Activated CD8-positive, alpha-beta memory T cell treated with anti-CD3 and anti-CD28 coated beads, Interleukin-2, amount 50 U/mL, for 1 hour (primary cell): ENCODE results near the gene PTBP2.
A peak's percentile ranks its signal among the peaks of the same experiment; 100 is the strongest.

Experiments
- DNase-seq: peaks from one replicate; pipeline ENCODE4 v3.0.0-alpha.2; 2020; ENCODE audit errors: extremely low read depth

PTBP2 gene, protein sequence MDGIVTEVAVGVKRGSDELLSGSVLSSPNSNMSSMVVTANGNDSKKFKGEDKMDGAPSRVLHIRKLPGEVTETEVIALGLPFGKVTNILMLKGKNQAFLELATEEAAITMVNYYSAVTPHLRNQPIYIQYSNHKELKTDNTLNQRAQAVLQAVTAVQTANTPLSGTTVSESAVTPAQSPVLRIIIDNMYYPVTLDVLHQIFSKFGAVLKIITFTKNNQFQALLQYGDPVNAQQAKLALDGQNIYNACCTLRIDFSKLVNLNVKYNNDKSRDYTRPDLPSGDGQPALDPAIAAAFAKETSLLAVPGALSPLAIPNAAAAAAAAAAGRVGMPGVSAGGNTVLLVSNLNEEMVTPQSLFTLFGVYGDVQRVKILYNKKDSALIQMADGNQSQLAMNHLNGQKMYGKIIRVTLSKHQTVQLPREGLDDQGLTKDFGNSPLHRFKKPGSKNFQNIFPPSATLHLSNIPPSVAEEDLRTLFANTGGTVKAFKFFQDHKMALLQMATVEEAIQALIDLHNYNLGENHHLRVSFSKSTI

DNA sequence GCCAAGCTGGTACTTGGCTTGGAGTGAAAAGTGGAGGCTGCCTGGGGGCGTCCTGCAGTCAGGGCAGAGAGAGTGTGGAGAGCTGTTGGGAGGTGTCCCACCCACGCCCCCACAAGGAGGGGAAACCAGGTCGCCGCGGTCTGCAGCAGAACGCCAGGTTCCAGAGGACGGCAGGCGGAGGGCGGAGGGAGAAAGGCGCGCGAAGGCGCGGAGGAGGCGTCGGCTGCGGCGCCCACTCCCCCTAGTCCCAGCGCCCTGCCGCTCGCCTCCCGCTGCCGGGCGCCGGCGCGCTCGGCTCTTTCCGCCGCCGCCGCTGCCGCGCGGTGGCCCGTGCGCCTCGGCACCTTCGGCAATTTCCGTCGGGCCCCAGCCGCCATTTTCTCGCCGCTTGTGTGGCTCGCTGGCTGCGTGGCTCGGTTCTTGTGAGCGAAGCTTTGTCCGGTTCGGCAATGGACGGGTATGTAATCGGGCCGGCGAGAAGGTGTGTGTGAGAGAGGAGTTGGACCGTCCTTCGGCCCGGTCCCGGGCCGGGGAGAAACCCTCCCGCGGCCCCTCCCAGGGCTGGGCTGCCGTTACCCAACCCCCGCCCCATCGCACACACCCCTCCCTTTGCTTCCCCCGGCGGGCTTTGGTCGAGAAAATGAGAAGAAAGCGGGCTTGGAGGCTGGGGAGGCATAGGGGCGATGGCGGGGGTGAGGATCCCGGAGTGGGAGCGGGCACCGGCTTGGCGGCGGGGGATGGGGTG lies at the start of gene PTBP2:
Gene PTBP2, plus strand, starts transcription at position 369 of the 745 bp plus-strand sequence. Its CDS starts 81 bp downstream, at position 450.
- DNase-seq, result peak; percentile 32

DNA sequence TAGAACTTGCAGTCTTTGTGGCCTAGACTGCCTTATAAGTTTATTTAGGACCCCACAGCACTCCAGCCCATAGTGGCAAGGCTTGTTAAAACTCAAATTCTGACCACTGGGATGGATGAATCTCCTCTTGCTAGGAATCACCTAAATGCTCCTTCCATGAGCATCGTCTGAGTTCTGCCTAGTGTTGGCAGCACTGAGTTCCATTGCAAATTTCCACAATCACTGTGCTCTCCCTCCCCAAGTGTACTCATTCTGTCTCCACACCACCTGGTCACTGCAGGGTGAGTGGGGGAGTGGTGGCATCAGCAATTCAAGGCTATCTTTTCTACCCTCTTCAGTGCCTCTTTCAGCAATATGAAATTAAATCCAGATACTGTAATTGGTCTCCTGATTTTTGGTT lies 46.7 kb upstream of the PTBP2 start:
- no peak for DNase-seq

DNA sequence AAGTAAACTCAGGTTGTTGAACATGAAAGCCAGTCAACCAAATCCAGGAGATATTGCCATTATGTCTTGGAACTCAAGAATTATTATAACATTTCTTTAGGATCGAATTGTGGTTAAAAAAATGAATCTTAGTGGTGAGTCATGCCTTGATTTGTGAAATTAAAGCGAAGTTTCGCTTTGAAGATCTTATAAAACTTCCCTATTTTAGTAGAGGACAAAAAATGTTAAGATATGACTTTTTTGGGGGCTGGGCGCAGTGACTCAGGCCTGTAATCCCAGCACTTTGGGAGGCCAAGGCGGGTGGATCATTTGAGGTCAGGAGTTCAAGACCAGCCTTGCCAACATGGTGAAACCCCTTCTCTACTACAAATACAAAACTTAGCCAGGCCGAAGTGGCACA lies 39.5 kb upstream of the PTBP2 start:
- no peak for DNase-seq

DNA sequence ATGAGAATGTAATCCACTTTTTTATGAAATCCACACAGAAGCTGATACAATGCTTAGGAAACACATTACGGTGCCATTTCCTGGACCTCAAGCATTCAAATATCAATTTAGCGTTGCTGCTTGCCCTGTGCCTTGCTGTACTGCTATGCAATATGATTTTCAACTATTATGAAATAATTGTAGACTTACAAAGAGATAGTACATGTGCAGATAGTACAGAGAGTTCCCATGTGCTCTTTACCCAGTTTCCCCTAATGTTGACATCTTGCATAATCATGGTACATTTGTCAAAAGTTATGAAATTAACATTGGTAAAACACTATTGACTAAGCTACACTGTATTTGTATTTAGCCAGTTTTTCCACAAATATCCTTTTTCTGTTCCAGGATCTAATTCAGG lies 37.7 kb upstream of the PTBP2 start:
- no peak for DNase-seq

DNA sequence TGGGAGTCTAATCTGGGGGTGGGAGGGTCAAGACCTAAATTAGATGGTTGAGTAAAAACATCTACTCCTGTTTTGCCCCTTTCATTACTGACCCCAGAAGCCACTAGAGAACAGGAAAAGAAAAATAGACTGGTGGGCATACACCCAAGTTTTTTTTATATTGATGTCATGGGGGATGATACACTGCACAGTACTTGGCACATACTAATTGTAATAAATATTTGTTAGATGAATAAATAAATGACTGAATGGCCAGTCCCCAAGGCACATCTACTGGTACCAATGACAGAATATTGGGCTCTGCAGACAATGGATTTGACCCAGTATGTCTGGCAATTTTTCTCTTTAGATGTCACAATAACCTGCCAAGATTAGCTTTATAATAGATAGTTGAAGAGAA lies 36.8 kb upstream of the PTBP2 start:
- DNase-seq, result no peak

DNA sequence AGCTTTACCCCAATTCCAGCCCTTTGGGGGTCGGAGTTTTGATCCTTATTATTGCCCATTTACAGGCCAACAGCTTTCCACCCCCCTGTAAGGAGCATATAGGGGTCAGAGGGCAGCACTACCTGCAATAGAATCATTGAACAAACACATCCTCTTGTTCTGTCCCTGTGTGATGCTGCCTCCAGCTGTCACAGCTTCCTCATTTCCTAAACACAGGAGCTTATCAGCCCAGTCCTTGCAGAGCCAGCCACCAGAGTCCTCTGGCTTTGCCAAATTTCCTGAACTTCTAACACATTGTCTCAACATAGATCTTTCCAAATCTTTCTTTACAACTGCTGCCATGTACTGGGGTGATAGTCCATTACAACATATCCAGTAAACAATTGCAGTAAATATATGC lies 32.8 kb upstream of the PTBP2 start:
- no peak for DNase-seq

DNA sequence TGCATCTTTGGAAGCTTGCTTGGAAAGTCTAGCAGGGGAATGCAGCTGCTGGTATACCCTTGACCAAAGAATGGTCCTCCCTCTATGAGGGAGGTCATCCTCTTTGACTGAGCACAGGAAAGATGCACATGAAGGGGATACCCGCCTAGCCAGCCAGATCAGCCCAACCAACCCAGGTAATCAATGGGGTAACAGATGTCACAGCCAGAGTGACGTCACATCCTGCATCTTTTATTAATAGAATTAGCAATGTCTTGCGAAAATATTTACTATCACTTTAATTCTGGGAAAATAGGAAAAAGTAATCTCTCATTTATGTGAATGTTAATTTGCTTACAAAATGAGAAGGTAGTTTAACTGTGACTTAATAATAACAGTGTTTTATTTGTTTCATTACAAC lies 25.6 kb upstream of the PTBP2 start:
- DNase-seq, result no peak

DNA sequence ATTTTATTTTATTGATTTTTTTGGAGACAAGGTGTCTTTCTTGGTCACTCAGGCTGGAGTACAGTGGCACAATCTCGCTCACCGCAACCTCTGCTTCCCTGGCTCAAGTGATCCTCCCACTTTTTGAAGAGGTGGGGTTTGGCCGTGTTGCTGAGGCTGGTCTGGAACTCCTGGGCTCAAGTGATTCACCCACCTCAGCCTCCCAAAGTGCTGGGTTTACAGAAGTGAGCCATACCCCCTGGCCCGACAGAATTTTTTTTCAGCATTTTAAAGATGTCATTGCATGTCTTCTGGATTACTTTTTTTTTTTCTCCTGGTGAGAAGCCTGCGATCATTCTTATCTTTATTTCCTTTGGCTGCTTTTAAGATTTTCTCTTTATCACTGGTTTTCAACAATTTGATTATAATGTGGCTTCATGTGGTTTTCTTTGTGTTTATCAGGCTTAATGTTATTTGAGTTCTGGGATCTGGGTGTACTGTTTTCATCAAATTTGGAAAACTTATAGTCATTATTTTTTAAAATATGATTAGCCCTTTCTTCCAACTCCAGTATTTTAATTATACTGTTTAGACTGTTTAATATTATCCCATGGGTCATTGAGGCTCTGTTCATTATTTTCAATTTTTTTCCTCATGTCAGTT lies 23.1 kb upstream of the PTBP2 start:
- no peak for DNase-seq

DNA sequence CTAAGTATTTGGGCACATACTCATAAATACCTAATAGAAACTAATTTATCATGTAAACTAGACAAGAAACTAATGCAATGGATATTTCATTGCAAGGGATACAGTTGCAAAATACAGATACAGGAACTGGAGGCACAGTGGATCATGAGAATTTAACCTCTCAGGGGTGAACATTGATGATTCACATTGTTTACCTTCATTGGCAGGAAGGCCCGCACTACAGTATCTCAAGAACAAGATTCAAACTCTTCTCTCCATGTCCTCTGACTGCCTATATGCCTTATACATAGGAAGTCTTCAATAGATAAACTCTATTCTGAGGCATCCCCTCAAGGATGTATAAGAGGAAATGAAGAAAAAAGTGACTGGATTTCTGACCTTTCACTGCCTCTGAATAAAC lies 18.4 kb upstream of the PTBP2 start:
- DNase-seq, result no peak

DNA sequence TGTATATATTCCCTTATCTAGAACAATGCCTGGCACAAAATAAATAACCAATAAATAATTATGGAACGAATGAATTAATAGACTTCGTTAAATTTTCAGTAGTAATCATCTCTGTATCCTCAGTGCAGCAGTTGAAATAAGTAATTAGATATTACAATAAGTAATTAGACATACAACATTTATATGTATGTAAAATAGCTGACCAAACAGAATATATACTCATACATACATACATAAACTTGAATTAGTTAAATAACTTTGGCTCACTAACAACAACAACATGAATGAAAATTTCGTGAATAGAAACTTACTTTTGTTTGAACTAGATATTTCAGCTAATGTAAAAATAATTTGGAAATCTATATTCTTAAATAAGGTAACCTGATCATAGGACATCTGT lies 14.6 kb upstream of the PTBP2 start:
- DNase-seq, result no peak

DNA sequence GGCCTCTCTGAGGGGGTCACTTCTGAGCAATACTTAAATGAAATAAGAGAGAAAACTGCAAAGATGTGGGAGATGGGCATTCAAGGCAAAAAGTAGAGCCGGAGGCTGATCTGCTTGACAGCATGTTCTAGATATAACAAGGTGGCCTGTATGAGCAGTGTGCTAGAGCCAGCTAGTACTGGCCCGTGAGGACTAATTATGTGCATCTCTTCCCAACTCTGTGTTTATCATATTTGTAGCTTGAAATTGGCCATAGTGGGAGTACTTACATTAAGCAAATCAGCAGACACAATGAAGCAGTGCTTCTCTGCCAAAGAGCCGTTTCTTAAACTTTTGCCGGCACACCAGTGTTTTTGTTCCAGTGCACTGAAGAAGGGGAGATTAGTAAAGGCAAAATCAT lies 13.1 kb upstream of the PTBP2 start:
- DNase-seq, result no peak

DNA sequence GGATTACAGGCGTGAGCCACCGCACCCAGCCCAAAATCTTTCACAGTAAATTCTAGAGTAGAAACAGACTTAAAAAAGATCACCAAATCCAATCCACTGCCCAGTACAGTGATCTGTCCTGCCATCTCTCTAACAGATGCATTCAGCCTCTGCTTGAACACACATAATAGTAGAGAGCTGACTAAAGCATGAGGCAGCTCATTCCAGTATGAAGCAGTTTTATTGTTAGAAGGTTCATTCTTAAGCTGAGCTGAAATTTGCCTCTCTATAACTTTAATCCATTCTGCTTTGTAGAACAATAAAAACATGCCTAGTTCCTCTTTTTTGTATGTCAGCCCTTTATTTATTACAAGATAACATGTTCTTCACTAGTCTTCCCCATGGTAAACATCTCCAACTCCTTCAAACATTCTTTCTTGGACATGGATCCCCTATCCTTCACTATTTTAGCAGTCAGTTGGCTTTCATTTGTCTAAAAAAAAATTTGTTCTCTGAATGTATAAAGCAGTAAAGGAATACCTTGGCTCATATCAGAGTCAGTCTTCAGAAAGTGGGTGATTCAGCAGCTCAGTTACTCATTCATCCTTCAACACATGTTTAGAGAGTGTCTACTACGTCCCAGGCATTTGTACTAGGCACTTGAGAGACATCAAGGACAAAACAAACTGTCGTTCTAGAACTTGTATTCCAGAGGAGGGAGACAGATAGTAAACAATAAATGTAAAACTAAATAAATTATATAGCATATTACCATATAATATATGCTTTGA lies 10.7 kb upstream of the PTBP2 start:
- no peak for DNase-seq

DNA sequence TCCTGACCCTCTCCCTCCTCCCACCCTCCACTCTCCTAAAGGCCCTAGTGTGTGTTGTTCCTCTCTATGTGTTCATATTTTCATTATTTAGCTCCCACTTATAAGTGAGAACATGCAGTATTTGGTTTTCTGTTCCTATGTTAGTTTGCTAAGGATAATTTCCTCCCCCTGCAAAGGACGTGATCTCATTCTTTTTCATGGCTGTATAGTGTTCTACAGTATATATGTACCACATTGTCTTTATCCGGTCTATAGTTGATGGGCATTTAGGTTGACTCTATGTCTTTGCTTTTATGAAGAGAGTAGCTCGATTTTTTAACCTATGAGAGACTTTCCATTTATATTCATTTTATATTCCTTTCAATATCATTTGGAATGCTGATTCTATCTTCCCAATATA lies 7.9 kb upstream of the PTBP2 start:
- no peak for DNase-seq

DNA sequence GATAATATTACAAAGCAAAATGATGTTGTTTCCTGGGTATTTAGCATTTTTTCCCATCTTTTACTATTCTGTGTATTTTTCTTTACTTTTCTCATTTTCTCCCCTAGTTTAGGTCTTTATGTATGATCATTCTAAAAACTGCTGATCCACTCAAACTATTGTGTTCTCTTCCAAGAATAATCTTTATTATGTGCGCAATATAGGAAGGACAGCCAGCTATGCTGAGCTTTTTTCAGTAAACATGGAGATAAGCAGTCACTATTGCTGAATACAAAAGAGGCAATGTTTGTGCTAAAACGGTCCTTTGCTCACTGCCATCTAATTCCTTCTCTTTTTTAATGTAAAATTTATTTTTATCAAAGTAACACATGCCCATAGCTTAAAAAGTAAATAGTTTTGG lies 6.7 kb upstream of the PTBP2 start:
- no peak for DNase-seq

DNA sequence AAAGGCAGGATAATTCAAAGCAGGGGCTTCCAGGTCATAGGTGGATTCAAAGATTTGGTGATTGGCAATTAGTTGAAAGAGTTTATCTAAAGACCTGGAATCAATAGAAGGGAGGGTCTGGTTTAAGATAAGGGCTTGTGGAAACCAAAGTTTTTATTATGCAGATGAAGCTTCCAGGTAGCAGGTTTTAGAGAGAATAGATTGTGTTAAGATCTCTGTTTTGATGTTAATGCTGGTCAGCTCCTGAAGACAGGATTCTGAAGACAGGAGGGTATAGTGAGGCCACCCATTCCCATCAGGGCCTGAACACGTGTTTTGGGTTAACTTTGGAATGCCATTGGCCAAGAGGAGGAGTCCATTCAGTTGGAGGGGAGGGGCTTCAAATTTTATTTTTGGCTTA lies 6.1 kb upstream of the PTBP2 start:
- DNase-seq, result no peak

DNA sequence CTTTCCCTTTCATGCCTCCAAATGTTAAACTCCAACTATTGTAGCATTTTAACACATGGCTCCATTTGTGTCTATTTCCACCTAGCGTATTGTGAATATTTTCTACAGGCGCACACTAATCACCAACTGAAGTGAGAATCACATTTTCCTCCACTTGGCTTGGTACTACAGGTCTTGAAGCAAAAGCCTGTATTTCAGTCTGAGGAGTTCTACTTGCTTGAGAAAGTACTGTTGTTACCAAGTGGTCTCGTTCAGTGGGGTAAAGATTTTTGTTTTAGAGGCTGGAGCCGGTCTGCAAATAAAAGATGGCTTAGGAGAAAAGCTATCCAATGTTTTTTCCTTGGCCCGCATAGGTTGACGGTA lies 550 bp upstream of the PTBP2 start:
- DNase-seq, result no peak

DNA sequence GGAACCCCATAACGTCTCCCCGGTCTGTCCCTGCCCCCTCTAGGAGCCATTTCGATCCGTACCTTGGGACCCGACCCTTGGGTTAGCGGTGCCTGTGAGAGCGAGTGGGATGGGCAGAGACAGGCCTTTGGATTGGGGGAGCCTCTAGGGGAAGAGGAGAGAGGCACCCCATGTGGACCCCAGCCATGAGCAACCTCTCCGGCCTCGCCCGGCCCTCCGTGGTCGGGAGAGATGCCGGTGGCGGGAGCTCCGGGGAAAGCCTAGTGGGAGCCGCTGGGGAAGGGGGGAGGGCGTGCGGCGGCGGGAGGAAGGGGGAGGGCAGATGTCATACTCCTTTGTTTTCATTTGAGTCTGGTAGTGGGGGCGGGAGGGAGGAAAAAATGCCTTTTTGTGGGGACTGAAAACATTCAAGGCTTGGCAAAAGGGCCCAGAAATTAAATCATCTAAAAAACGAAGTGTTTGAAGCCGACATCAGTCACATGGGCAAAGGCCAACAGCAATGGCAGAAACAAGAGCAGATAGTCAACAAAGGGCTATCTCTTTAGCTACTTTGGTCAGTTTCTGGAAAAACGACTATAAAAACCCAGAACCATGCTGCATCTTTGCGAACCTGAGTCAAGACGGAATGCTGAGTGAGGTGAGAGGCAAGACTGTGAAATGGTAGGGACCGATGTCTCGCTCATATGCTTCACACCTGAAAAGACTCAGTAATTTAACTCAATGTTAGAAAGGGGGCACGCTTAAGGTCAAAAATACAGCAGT lies 758 bp downstream of the PTBP2 start:
- peak; percentile 2 for DNase-seq

DNA sequence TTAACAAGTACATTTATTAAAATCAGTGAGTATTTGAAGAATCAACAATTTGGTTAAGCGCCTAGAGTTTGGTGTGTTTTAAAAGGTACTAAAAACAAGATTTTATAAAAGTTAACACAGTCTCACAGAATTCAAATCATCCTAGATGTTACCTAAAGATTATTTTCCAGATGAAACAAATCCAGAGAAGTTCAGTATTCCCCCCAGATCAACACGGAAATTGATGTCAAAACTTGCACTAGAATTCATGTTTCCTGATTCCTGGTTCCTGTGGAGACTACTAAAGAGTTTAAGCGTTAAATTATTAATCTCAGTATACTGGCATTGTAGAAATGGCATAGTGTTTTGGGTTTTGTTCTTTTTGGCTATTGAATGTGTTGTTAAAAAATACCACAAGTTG lies 1.4 kb downstream of the PTBP2 start:
- no peak for DNase-seq

DNA sequence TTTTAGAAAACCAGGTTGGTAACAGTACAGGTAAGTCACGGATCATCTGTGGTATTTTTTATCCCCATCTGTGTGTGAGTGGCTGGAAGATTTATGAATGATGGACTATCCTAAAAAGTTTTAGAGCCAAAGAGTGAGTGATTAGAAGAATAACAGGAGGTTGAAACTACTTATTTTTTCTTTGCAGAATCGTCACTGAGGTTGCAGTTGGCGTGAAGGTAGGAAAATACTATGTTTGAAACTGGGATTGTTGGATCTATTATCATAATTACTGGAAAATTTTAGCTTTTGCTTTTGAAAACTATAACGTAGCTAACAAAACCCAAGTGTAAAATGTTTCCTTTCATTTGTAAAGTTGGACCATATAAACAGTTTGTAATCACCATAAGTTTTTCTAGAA lies 1.8 kb downstream of the PTBP2 start:
- no peak for DNase-seq

DNA sequence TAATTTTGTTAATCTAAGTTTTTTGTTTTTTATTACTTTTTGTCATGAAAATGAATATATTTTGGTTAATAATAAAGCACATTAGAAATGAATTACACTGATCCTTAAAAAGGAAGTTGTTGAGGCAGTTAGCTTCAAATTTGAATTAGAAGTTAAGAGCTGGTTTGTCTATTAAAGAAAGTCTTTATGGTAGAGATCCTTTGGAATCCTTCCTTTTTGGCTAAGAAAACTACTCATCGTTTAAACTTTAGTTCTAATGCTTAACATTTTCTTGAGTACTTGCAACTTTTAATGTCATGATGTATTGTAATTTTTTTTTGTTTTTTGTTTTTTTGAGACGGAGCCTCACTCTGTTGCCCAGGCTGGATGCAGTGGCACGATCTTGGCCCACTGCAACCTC lies 2.4 kb downstream of the PTBP2 start:
- DNase-seq, result no peak

DNA sequence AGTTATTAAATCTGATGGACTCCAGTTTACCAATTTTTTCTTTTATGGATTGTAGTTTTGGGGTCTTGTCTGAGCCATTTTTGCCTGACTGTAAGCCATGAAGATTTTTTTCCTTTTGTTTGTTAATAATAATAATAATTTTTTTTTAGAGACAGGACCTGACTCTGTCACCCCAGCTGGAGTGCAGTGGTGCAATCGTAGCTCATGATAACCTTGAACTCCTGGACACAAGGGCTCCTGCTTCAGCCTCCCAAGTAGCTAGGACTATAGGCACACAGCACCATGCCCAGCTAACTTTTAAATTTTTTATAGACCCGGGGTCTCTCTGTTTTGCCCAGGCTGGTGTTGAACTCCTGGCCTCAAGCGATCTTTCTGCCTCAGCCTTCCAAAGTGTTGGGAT lies 6.3 kb downstream of the PTBP2 start:
- DNase-seq, result no peak
